ENCODE measurements around the gene YIPF2.
"Not testable (repeated sequence)": the region's sequence is repeated elsewhere in the genome, so short reads cannot be mapped to it uniquely, and the experiment has no call there.

Gene YIPF2

GRCh38 chr19:10941649-10942048 lies 13.2 kb upstream of the YIPF2 start:
- DNase-seq (ENCODE audit: low read depth in 2 of 2): not testable (repeated sequence)

GRCh38 chr19:10936661-10937084 lies 8.2 kb upstream of the YIPF2 start:
- no peak for DNase-seq (ENCODE audit: low read depth in 2 of 2)

GRCh38 chr19:10935371-10936059 lies 7.1 kb upstream of the YIPF2 start:
- DNase-seq (ENCODE audit: low read depth in 2 of 2): no peak

GRCh38 chr19:10929402-10929794 lies 959 bp upstream of the YIPF2 start:
- no peak for DNase-seq (ENCODE audit: low read depth in 2 of 2)

- DNase-seq (ENCODE audit: low read depth in 2 of 2): no peak
These were observed 493 bp downstream of the YIPF2 start for GRCh38 chr19:10927730-10928562.

GRCh38 chr19:10924597-10924996 lies 3.8 kb downstream of the YIPF2 start:
- no peak for DNase-seq (ENCODE audit: low read depth in 2 of 2)

- no peak for DNase-seq (ENCODE audit: low read depth in 2 of 2)
These were observed 5.0 kb downstream of the YIPF2 start for GRCh38 chr19:10923260-10924112.

GRCh38 chr19:10922638-10923014 lies 5.8 kb downstream of the YIPF2 start:
- DNase-seq (ENCODE audit: low read depth in 2 of 2): no peak

GRCh38 chr19:10921910-10922637 lies 6.4 kb downstream of the YIPF2 start:
- no peak for DNase-seq (ENCODE audit: low read depth in 2 of 2)

GRCh38 chr19:10921199-10921909 lies 7.1 kb downstream of the YIPF2 start:
- DNase-seq (ENCODE audit: low read depth in 2 of 2): no peak

GRCh38 chr19:10920781-10921180 lies 7.7 kb downstream of the YIPF2 start:
- DNase-seq (ENCODE audit: low read depth in 2 of 2): no peak

GRCh38 chr19:10920288-10920655 lies 8.2 kb downstream of the YIPF2 start:
- no peak for DNase-seq (ENCODE audit: low read depth in 2 of 2)

GRCh38 chr19:10919352-10920287 lies 8.8 kb downstream of the YIPF2 start:
- DNase-seq (ENCODE audit: low read depth in 2 of 2): no peak

- DNase-seq (ENCODE audit: low read depth in 2 of 2): no peak
These were observed 10.1 kb downstream of the YIPF2 start for GRCh38 chr19:10918359-10918758.

- DNase-seq (ENCODE audit: low read depth in 2 of 2): no peak
These were observed 11.8 kb downstream of the YIPF2 start for GRCh38 chr19:10916602-10917001.

GRCh38 chr19:10915130-10916091 lies 13.0 kb downstream of the YIPF2 start:
- DNase-seq (ENCODE audit: low read depth in 2 of 2): no peak

GRCh38 chr19:10913716-10914340 lies 14.6 kb downstream of the YIPF2 start:
- DNase-seq (ENCODE audit: low read depth in 2 of 2): no peak

GRCh38 chr19:10912619-10913018 lies 15.8 kb downstream of the YIPF2 start:
- no peak for DNase-seq (ENCODE audit: low read depth in 2 of 2)

All from activated CD8-positive, alpha-beta memory T cell treated with anti-CD3 and anti-CD28 coated beads for 4 hours (primary cell).